Activated CD8-positive, alpha-beta memory T cell treated with anti-CD3 and anti-CD28 coated beads, Interleukin-2, amount 50 U/mL, for 48 hours (primary cell): ENCODE measurements around the gene STOX2.
"Not testable (repeated sequence)": the region's sequence is repeated elsewhere in the genome, so short reads cannot be mapped to it uniquely, and the experiment has no call there.

Experiments used
- DNase-seq: peaks from one replicate; pipeline ENCODE4 v3.0.0-alpha.2; 2020

The STOX2 gene

DNA sequence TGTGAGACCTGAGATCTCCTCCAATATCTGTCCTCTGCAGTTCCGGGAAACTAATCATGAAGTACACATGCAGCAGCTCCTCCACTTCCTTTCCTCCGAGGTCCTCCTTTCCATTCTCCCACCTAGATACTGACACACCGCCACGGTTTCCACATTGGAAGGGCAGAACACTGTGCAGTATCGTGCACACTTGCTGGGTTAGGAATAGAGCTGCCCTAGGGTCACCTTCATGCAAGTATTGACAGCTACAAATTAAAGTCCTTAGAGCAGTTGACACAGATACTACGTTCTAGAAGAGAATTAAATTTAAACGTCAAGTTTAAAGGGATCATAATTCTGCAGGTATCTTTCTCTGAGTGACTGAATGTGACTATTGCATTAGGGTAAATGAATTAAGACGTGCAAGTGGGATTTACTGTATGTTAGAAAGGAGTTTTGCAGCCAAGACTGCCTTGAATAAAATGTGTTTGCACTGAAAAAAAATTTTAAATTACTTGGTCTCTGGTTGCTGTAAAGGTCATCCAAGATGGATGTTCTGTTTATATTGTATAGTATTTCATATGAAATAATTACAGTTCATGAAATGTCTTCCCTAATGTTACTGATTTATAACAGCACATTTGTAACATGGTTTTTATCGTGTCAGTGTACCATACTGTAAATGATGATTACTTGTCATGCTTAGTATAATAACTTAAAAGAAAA, 117.7 kb downstream of the STOX2 start:
- DNase-seq = no peak

DNA sequence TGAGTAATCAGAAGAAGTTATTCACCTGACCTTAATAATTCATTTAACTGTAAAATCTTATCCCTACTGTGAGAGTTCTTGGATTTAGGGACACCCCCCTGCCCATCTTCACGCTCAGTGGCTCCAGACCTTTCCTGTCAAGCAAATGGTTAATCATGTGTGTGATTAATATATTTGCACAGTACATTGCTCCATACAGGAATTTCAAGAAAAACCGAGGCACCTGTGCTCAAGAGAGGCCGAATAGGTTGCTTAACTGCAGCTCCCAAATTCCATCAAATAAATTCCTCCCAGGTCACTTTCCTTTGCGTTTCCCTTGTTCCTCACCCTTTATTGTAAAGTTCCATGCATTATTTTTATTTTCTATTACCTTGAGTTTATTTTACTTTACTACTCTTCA, 119.5 kb downstream of the STOX2 start:
- no peak for DNase-seq

DNA sequence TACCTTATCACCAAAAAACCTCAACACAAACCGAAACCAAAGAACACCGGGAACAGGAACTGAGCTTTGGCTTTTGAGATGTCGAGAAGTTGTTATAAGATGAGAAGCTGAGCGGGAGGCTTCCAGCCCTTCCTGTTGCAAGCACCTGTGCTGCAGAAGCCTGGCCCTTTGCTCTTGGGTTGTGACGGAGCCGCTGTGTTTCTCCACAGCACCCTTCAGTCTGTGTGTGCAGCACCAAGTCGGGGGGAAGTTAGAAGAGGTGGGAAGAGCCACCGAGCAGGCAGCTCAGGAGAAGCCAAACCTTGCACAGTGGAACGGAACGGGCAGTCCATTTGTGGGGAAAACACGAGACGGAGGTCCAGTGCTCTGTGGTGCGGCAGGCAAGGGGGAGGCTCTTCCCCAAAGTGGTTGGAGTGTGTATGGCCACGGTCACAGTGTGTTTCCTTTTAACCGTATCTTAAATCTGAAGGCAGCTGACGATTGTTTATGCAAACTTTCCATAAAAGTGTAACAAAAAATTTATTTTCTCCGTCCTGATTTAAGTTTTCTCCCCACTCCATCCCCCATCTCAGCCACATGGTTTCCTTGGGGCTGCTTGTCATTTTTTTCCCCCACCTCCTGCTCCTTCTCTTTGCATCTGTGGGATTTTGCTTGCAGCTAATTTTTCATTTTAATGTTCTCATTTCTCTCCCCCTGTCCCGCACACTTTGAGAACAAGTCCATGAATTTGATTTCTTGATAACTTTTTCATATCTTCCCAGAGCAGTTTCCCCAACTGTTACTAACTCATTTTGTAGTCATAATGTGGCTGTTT, 123.7 kb downstream of the STOX2 start:
- DNase-seq = peak; percentile 57

DNA sequence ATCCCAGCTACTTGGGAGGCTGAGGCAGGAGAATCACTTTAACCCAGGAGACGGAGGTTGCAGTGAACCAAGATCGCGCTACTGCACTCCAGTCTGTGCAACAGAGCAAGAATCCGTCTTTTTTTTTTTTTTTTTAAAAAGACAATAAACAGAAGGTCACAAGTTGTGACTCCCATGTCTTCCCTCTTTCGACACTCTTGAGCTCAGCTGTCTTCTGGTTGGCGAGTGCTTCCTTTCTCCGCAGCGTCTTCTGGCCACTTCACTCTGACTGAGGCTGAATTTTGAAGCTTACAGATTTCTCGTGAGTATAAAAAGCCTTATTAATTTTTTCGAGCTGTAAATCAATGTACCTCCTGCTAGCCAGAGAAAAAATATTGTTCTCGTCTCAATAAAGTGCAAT, 124.9 kb downstream of the STOX2 start:
- no peak for DNase-seq

DNA sequence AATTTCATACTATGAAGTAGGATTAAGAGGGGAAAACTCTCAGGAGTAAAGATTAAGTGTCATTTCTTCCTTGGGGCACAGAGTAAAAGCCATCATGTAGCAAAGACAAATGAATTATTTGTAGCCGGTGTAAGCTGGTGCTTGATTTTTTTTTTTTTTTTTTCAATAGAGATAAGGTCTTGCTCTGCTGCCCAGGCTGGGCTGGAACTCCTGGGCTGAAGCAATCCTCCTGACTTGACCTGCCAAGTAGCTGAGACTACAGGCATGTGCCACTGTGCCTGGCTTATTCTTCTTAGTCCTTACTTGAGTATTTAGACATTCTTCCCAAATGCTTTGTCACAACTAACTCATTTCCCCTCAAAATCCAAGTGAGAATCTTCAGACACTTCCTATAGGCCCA, 125.7 kb downstream of the STOX2 start:
- DNase-seq = no peak

DNA sequence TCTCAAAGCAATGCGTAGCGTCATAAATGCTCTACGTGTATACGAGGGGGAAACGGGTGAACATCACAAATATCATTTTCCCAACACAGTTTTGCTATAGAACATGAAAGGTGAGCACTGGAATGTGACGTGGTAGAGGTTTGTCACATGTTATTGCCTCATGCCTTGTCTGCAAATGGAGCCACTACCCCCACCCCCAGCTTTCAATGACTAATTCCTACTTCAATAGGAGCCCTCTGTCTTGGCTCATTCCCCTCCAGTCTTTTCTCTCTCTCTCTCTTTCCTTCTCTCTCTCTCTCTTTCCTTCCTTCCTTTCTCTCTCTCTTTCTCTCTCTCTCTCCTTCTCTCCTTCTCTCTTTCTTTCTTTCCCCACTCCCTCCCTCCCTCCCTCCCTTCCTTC, 127.0 kb downstream of the STOX2 start:
- no peak for DNase-seq

DNA sequence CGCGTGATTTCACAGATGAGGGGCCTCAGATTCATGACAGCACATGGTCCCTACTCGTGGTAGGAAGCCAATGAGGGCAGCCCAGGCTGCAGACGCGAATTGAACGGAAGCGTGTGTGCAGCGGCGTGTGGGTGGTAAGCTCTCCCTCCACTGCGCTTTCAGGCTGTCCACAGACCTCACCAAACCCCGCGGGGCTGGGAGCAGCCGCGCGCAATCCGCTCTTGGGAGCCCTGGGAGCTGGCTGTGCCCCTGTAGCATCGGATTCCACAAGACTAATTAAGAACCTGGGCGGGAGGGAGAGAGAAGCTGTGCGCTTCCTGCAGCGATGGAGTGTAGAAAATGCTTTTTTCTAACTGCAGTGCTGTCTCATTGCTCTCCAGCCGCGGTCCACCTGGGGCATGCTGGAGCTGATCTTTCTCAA, 134.9 kb downstream of the STOX2 start:
- DNase-seq = peak; percentile 57

DNA sequence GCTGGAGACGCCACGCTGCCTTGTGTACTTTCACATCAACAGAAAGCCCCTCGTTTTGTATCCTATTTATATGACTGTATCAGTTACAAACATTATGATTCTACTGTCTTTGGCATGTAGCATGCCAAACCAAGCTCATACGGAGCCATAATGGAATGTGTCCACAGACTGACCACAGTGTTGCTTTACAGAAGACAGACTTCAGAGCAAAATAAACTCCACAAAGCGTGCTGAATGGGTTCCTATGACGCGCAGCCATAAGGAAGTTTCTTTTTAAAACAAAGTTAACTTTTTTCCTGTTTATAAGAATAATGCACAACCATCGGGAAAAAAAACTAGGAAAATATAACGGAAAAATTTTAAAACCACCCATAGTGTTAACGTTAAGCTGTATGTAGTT, 136.0 kb downstream of the STOX2 start:
- no peak for DNase-seq

DNA sequence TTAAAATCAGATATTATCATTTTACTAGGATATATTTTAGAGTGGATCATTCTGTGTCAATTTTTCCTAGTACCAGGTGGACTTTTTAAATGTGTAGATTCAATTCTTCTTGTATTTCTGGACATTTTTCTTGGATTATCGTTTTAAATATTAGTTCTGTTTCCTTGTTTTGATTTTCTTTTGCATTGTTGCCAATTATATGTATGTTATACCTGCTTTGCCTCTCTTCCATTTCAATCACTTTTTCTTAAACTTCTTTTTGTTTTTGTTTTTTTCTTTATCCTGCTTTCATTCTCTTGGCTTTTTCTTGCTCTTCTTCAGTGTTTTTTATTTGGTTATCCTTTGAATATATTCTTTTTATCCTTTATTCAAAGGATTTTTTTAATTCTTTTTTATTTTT, 141.0 kb downstream of the STOX2 start:
- no peak for DNase-seq

DNA sequence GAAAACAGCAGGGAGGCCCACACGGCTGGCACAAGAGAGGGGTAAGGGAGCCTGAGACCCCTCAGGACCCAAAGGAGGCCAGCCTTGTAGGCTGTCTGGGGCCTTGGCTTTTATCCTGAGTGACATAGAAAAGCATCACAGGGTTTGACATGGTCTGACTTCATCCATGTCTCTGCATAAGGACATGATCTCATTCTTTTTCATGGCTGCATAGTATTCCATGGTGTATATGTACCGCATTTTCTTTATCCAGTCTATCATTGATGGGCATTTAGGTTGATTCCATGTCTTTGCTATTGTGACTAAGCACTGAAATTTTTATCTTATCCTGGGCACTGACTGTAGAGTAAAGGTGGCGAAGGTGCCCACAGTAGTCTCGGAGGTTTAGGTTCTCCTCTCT, 146.2 kb downstream of the STOX2 start:
- DNase-seq = not testable (repeated sequence)

DNA sequence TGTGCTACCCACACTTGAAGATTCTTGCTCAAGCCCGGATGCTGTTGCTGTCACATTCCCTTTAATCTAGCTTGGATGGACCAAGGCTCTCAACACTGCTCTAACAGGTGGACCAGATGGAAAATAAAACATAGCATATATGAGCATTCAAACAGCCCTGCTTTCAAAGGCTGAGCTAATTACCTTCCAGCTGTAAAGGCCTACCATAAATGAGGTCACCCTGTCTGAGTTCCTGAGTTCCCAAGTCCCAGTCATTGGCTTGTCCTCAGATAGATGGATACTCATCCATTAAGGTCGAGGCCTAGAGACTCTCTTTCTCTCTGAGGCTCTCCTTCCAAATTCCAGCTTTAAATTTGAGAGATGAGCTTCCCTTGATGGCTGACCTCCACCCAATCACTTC, 147.5 kb downstream of the STOX2 start:
- DNase-seq = no peak

DNA sequence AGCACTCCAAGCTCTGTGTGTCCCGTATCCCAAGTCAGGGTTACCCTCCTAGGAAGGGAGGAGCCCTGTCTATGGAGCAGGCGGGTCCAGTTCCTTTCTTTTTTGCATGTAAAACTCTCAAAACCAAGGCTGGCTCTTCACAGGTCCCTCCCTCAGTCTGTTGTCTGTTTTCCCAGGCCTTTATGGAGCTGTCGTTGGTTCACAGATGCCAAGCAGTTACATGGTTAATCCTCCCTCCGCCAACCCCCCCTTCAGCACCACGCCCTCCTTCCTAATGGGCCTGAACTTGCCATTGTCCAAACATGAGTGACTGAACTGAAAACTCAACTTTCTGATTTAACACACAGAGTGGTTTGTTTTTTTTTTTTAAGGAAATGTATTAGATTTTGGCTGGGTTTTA, 148.3 kb downstream of the STOX2 start:
- DNase-seq = no peak

DNA sequence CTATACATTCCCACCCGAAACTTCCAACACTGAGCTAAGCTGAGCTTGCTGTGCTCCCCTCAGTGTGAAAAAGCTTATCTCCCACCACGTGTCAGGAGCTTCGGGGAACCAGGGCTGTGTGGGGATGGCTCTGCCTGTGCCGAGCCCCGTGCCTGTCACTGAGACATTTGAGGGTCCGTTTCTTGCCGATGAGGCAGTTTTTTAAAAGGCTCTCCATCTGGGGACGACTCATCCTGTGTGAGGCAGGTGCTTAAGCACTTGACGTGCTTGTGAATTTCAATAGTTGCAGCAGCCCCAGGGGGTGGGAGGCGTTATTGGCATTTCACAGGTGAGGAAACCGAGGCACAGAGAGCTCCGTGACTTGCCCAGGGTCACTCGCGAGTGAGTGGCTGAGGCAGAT, 151.8 kb downstream of the STOX2 start:
- DNase-seq = no peak

DNA sequence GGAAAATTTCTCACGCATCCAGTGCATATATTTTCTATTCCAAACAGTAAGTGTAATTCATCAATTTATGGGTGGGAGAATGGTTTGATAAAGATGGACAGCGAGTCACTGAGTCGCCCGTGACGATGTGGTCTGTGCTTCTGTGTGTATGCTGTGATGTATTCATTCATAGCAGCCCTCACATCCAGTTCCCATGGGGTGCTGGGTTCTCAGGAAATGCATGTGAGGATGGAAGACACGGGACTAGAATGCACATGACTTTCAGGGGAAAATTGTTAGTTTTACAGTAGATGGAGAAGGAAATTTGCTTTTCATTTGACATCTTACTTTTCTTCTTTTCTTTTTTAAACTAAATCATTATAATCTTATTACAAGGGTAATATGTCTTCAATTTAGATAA, 152.9 kb downstream of the STOX2 start:
- no peak for DNase-seq

DNA sequence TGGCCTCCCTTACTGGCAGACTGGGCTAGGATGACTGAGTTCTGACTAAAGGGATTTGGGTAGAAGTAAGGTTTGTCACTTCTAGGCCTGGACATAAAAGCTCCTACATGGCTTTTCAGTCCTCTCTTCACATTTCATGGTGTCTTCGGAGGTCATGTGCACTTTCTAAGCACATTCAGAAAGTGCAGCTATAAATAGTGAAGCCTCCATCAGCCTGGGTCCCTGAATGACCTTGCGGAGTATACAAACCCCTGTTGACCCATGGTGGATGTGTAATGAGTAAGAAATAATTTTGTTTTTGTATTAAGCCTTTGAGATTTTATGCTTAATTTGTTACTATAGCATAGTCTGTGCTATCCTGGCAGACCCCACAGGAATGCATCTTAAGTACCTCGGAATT, 154.0 kb downstream of the STOX2 start:
- DNase-seq = no peak

DNA sequence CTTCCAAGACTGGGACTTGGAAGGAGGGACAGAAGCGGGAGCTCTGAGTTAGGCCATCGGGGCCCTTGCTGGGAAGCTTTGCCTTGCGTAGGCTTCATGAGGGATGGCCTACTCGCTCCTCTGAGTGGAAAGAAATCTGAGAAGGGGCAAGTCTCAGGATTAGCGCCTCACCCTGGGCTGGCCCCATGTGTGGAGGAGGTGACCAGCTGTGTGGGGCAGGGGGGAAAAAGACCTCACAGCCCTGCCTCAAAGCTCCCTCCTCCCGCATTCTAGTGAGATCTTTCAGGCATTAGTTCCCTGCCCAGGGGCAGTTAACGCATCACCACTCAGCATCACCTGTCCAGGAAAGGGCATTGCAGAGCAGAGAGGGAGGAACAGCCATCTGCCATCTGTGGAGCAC, 156.5 kb downstream of the STOX2 start:
- no peak for DNase-seq

DNA sequence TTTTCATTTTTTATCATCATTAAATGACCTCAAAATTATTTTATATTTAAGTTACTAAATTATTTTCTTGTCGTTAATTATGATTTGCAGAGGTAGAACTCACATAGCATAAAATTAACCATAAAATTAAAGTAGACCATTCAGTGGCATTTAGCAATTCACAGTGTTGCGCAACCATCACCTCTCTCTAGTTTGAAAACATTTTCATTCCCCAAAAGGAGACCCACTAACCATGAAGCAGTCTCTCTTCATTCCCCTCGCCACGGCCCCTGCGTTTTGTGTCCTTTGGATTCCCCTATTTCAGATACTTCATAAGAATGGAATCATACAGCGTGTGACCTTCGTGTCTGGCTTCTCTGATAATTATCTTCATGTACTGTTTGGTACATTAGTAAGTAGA, 157.7 kb downstream of the STOX2 start:
- no peak for DNase-seq

DNA sequence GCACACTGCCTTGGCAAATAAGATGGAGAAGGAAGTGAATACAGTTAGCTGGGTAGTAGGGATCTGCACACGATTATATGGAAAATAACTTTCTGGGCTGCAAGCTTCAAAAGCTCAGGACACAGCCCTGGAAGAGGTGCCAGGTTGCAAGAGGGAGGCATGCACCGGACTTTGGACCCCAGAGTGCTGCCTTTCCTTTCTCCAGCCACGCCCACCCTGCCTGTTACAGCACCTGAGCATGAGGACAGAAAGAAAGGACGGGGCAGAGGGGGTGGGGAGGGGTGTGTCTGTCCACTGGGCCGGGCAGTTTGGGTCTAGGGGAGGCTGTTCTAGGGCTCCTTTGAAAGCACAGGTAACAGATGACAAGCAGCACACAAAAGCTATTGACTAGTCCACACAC, 159.8 kb downstream of the STOX2 start:
- no peak for DNase-seq

DNA sequence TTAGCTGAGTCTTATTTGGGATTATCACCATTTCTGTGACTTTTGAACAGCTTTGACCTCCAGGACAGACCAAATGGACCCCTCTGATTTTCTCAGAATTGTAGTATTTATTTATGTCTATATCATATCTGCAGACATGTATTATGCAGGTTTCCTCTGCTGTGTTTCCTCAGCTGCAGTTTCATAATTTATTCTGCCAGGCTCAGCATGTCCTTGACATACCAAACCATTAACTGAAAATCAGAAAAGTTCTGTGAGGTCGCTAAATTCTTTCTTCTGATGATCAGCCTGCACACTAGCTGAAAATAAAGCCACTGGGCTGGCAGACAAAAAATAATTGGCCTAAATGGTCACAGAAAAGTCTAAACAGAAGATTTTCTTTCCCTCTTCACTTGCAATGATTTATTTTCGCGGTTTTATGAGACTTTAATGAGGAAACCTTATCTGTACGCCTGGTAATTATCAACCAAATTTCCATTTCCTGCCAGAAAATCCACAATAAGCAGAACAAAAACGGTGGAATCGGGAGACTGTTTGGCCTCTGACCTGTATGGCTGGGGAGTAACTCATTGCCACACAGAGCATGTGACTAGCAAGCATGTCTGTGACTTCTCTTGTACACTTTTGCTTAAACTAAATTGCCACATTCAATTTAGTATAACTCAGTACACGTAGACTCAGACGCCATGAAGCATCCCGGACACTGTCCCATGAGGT, 161.6 kb downstream of the STOX2 start:
- DNase-seq = no peak

DNA sequence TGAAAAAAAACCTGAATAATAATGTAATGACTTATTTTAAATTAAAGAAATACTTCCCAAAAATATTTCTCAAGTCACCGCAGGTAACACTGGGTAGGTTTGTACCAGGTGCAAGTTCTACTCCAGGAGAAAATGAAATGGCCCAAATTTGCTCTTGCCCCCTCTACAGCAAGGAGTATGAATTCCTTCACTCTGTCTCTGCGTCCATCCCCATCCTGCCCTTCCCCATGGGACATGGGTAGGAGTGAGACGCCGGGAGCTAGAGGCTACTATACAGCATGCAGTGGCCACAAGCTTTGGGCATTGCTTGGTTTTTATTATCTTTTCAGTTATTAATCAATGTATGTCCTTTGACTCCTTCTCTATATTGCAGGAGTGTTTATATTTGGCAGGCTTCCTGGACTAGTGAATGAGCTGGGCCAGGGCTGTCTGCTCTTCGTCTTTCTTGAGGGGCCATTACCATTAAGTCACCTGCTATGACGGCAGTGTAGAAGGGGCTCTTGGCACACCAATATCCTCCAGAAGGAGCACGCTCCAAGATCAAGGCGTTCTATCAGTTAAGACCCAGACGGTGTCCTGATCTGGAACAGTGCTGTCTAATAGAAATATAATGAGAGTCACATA, 162.9 kb downstream of the STOX2 start:
- no peak for DNase-seq
